Measurements from ENCODE around the gene SDR42E1. TPM values are rescaled to one million over a fixed set of nuclear protein-coding genes. Genes with fewer than 3 reads are reported as not detected.

Gene SDR42E1
- total and polyA plus RNA-seq, 2 of the 8 experiments (the other 6 are each of a cell fraction or from before 2014, with no cell fraction given) = 0.03 TPM; not detected in 1

- H3K36me3 ChIP-seq (ENCODE audit: control insufficient read depth in 2 of 4, insufficient read depth in 4 of 4, low read length in 3 of 4) = no peaks in the 10 kb centered on the region
- 79% methylated on average over 5 of the region's 5 CpGs; no CpG with 5 or more reads in 1 of the 2 experiments for WGBS, 2 experiments (ENCODE audit: extremely low coverage in 1 of 2, insufficient coverage in 1 of 2, insufficient read length in 1 of 2, insufficient replicate concordance in 2 of 2, low coverage in 1 of 2, low lambda C conversion rate in 2 of 2, missing lambda C conversion rate in 1 of 2)
- ChIA-PET POLR2A (ENCODE audit: partially characterized antibody) (no interaction called here), CTCF (ENCODE audit: partially characterized antibody) (interaction anchor here (0.6 to 3.1 kb wide), 7 partner anchors 9 to 236 kb away, joined by 3 to 18 read pairs (median 3); no protein-coding TSS in a partner anchor)
- no peak overlapping the region for H2AFZ ChIP-seq (ENCODE audit: low read length)
- no peak overlapping the region for H3K56ac ChIP-seq (replicated peaks; ENCODE audit: insufficient read length, low read depth, low read length)
- no peak overlapping the region for H3K4me2 ChIP-seq (ENCODE audit: insufficient read depth in 1 of 2, low read depth in 2 of 2, low read length in 2 of 2)
- H2BK20ac ChIP-seq (ENCODE audit: low read length) = no peak overlapping the region
- no peak overlapping the region for H2BK12ac ChIP-seq (ENCODE audit: low read depth, low read length)
- H3K79me2 ChIP-seq (ENCODE audit: control insufficient read depth in 1 of 2, insufficient read depth in 2 of 2, low read length in 2 of 2) = no peaks in the 10 kb centered on the region
- H3K4me1 ChIP-seq (replicated peaks in 1 of 4; ENCODE audit: control insufficient read depth in 3 of 4, insufficient read depth in 4 of 4, low read length in 3 of 4) = no peaks in the 10 kb centered on the region; a peak in 1 of 7 replicates
- no peak overlapping the region for H4K91ac ChIP-seq (replicated peaks; ENCODE audit: insufficient read length, low read length)
- no peak overlapping the region for H4K8ac ChIP-seq (ENCODE audit: extremely low read depth, insufficient read depth, low read length)
- no peak overlapping the region for H3K4me3 ChIP-seq (ENCODE audit: extremely low read depth in 1 of 4, insufficient read depth in 2 of 4, low read depth in 3 of 4, low read length in 4 of 4)
- H2BK15ac ChIP-seq (ENCODE audit: low read length) = no peak overlapping the region
- no peak overlapping the region for H3K23ac ChIP-seq (ENCODE audit: insufficient read length)
- no peak overlapping the region for H4K5ac ChIP-seq (ENCODE audit: insufficient read length, low read depth, low read length)
- H3K27ac ChIP-seq (ENCODE audit: low read depth, low read length) = no peak overlapping the region
- H3K27me3 ChIP-seq (replicated peaks in 1 of 4; ENCODE audit: control insufficient read depth in 3 of 4, extremely low read depth in 1 of 4, insufficient read depth in 3 of 4, low read length in 3 of 4) = no peaks in the 10 kb centered on the region
- no peak overlapping the region for H3K9ac ChIP-seq (replicated peaks in 1 of 4; ENCODE audit: extremely low read depth in 1 of 4, low read depth in 3 of 4, low read length in 3 of 4)
- no peak overlapping the region for H2AK5ac ChIP-seq (ENCODE audit: low read depth, low read length)
- H3K23me2 ChIP-seq (ENCODE audit: low read depth, low read length) = no peaks in the 10 kb centered on the region
- no peaks in the 10 kb centered on the region for H4K20me1 ChIP-seq (replicated peaks in 1 of 2; ENCODE audit: control insufficient read depth in 1 of 2, insufficient read depth in 2 of 2, low read length in 2 of 2)
- H3K4ac ChIP-seq (replicated peaks; ENCODE audit: insufficient read length, low read depth, low read length) = no peak overlapping the region
- H2BK120ac ChIP-seq (replicated peaks; ENCODE audit: low read depth, low read length) = no peak overlapping the region
- DNase-seq (ENCODE audit: low read depth in 1 of 2, low spot score in 2 of 2) = no peak
- H3K18ac ChIP-seq (ENCODE audit: extremely low read depth, low read length) = no peak overlapping the region
- no peak for FAIRE-seq
- no peak overlapping the region for H3K14ac ChIP-seq (ENCODE audit: insufficient read length)
- H3K79me1 ChIP-seq (ENCODE audit: low read depth, low read length) = no peaks in the 10 kb centered on the region
- H3K9me3 ChIP-seq (ENCODE audit: insufficient read depth in 2 of 2, low read depth in 1 of 2, low read length in 1 of 2) = no peaks in the 10 kb centered on the region
- H2BK5ac ChIP-seq (ENCODE audit: low read depth, low read length) = no peak overlapping the region
- TF ChIP-seq RBBP5 (IDR thresholded peaks at IDR 0.05; ENCODE audit: borderline replicate concordance, low read depth, low read length) = no peak
These were observed 23.6 kb downstream of the SDR42E1 start for GRCh38 chr16:81987706-81988105.

Measured in H1 (cell line).